ENCODE measurements around the gene CHD5. TPM values are rescaled to one million over a fixed set of nuclear protein-coding genes. Genes with fewer than 3 reads are reported as not detected.

CHD5 gene
- total and polyA plus RNA-seq, 2 of the 4 experiments (the other 2 are of a cell fraction) = under 0.01 to 0.09 TPM

Other genes with a start within 250 kb of the CHD5 start
- 1.4 and 2.0 TPM in 2 replicates for gene NPHP4, start 187.9 kb downstream of the CHD5 start, total RNA-seq (2012; rRNA removed)
- gene NPHP4, start 187.9 kb downstream of the CHD5 start, polyA plus RNA-seq (2012; rRNA removed) = 5.5 and 5.8 TPM in 2 replicates
- 1.1 and 1.3 TPM in 2 replicates for gene KCNAB2, start 134.4 kb downstream of the CHD5 start, total RNA-seq (2012; rRNA removed)
- gene KCNAB2, start 134.4 kb downstream of the CHD5 start, polyA plus RNA-seq (2012; rRNA removed) = 4.2 and 4.7 TPM in 2 replicates
- gene RPL22, start 19.3 kb upstream of the CHD5 start, total RNA-seq (2012; rRNA removed) = 26.2 and 71.9 TPM in 2 replicates
- 131 and 154 TPM in 2 replicates for gene RPL22, start 19.3 kb upstream of the CHD5 start, polyA plus RNA-seq (2012; rRNA removed)
- gene RNF207, start 25.8 kb upstream of the CHD5 start, total RNA-seq (2012; rRNA removed) = 2.7 and 3.9 TPM in 2 replicates
- gene RNF207, start 25.8 kb upstream of the CHD5 start, polyA plus RNA-seq (2012; rRNA removed) = 17.2 and 42.9 TPM in 2 replicates
- gene ICMT, start 55.6 kb upstream of the CHD5 start, total RNA-seq (2012; rRNA removed) = 53.9 and 61.7 TPM in 2 replicates
- gene ICMT, start 55.6 kb upstream of the CHD5 start, polyA plus RNA-seq (2012; rRNA removed) = 36.4 and 37.2 TPM in 2 replicates
- gene HES3, start 63.9 kb upstream of the CHD5 start, total RNA-seq (2012; rRNA removed) = not detected in 2 replicates
- not detected in 2 replicates for gene HES3, start 63.9 kb upstream of the CHD5 start, polyA plus RNA-seq (2012; rRNA removed)
- gene GPR153, start 80.8 kb upstream of the CHD5 start, total RNA-seq (2012; rRNA removed) = 1.7 and 1.8 TPM in 2 replicates
- gene GPR153, start 80.8 kb upstream of the CHD5 start, polyA plus RNA-seq (2012; rRNA removed) = 5.2 and 6.5 TPM in 2 replicates
- gene ACOT7, start 213.4 kb upstream of the CHD5 start, total RNA-seq (2012; rRNA removed) = 48.9 and 51.6 TPM in 2 replicates
- 242 and 271 TPM in 2 replicates for gene ACOT7, start 213.4 kb upstream of the CHD5 start, polyA plus RNA-seq (2012; rRNA removed)
- not detected in 2 replicates for gene HES2, start 239.6 kb upstream of the CHD5 start, total RNA-seq (2012; rRNA removed)
- gene HES2, start 239.6 kb upstream of the CHD5 start, polyA plus RNA-seq (2012; rRNA removed) = not detected in 2 replicates
- under 0.01 TPM in 1 of 2 replicates, not detected in the other for gene ESPN, start 244.5 kb upstream of the CHD5 start, total RNA-seq (2012; rRNA removed)
- gene ESPN, start 244.5 kb upstream of the CHD5 start, polyA plus RNA-seq (2012; rRNA removed) = 0.02 and 0.03 TPM in 2 replicates

Measured in IMR-90 (cell line).